DMS153 treated with DMSO at 0.1 percent for 48 hours (cell line): ENCODE results near the gene LITAFD.

Experiments
- DNase-seq: peaks from one replicate; lab custom pipeline; 2025; ENCODE audit not compliant: unreplicated experiment; lab: John Stamatoyannopoulos, UW

Gene LITAFD

GRCh38 chr16:8919089-8919933 lies 37.2 kb downstream of the LITAFD start:
- DNase-seq, result no peak

GRCh38 chr16:8919934-8920462 lies 37.8 kb downstream of the LITAFD start:
- DNase-seq, result no peak

- no peak for DNase-seq
Measured at GRCh38 chr16:8920645-8921346, 38.6 kb downstream of the LITAFD start.

GRCh38 chr16:8921347-8921984 lies 39.3 kb downstream of the LITAFD start:
- DNase-seq, result no peak

GRCh38 chr16:8923199-8923598 lies 41.0 kb downstream of the LITAFD start:
- DNase-seq, result no peak

- no peak for DNase-seq
Measured at GRCh38 chr16:8924214-8924613, 42.1 kb downstream of the LITAFD start.

- no peak for DNase-seq
Measured at GRCh38 chr16:8925455-8925854, 43.3 kb downstream of the LITAFD start.

GRCh38 chr16:8926827-8927226 lies 44.7 kb downstream of the LITAFD start:
- DNase-seq, result no peak

GRCh38 chr16:8928467-8928957 lies 46.4 kb downstream of the LITAFD start:
- no peak for DNase-seq

- peak; percentile 74 for DNase-seq
Measured at GRCh38 chr16:8929086-8929748, 47.1 kb downstream of the LITAFD start.

- DNase-seq, result no peak
Measured at GRCh38 chr16:8931859-8932258, 49.7 kb downstream of the LITAFD start.

- no peak for DNase-seq
Measured at GRCh38 chr16:8934601-8935000, 52.5 kb downstream of the LITAFD start.
